WTC11 (cell line): ENCODE data around the gene ERBB2. TPM values are rescaled to one million over a fixed set of nuclear protein-coding genes. Genes with fewer than 3 reads are reported as not detected.

ENCODE experiments used
- ATAC-seq: fragments of 200-7000 bp; cut with Tn5 transposase; 2 replicates; pipeline ENCODE4 v1.10.0; 2021; ENCODE audit warnings: mild to moderate bottlenecking, moderate library complexity
- CTCF ChIA-PET: fragments of 300-600 bp; sonication (Branson Sonifier 250); formaldehyde crosslinking; loops from one replicate; lab custom pipeline; 2021; ENCODE audit warnings: antibody characterized with exemption; lab: Charles Lee
- POLR2A ChIA-PET: fragments of 350-600 bp; sonication (Branson Sonifier 250); formaldehyde crosslinking; loops from one replicate; lab custom pipeline; 2021; ENCODE audit warnings: antibody characterized with exemption; lab: Charles Lee
- DNase-seq: peaks from one replicate; pipeline ENCODE4 v3.0.0; 2021; ENCODE audit warnings: low spot score
- H3K27ac Mint-ChIP-seq: 2 replicates; pipeline ENCODE4 v1.8.0; 2021; ENCODE audit warnings: mixed read lengths
- H3K27me3 Mint-ChIP-seq: 2 replicates; pipeline ENCODE4 v1.8.0; 2021; ENCODE audit warnings: low read depth, mild to moderate bottlenecking, moderate library complexity, mixed read lengths
- H3K36me3 Mint-ChIP-seq: 2 replicates; pipeline ENCODE4 v1.8.0; 2021; ENCODE audit warnings: mixed read lengths
- H3K4me1 Mint-ChIP-seq: 2 replicates; pipeline ENCODE4 v1.8.0; 2022; ENCODE audit warnings: mixed read lengths
- H3K4me3 Mint-ChIP-seq: 2 replicates; pipeline ENCODE4 v1.8.0; 2021; ENCODE audit warnings: mild to moderate bottlenecking, moderate library complexity, mixed read lengths
- H3K9me3 Mint-ChIP-seq: 2 replicates; pipeline ENCODE4 v1.8.0; 2021; ENCODE audit warnings: mixed read lengths
- ATF1 ChIP-seq: sonication (generic); formaldehyde crosslinking; IDR thresholded peaks from 2 replicates; pipeline ENCODE4 v1.8.1; 2023; ENCODE audit warnings: mild to moderate bottlenecking, moderate library complexity, missing genetic modification reagents
- ATF2 ChIP-seq: sonication (generic); formaldehyde crosslinking; IDR thresholded peaks from 2 replicates; pipeline ENCODE4 v1.8.1; 2022; ENCODE audit warnings: low read depth, missing genetic modification reagents, borderline replicate concordance
- CREM ChIP-seq: sonication (generic); formaldehyde crosslinking; IDR thresholded peaks from 2 replicates; pipeline ENCODE4 v1.8.1; 2022; ENCODE audit warnings: mild to moderate bottlenecking, missing genetic modification reagents, moderate library complexity
- E2F5 ChIP-seq: sonication (generic); formaldehyde crosslinking; IDR thresholded peaks from 2 replicates; pipeline ENCODE4 v1.8.1; 2022; ENCODE audit warnings: mild to moderate bottlenecking, moderate library complexity, missing genetic modification reagents
- ELF4 ChIP-seq: sonication (generic); formaldehyde crosslinking; IDR thresholded peaks from 2 replicates; pipeline ENCODE4 v1.8.1; 2022; ENCODE audit warnings: low read depth, mild to moderate bottlenecking, moderate library complexity, missing genetic modification reagents
- FOXJ3 ChIP-seq: sonication (generic); formaldehyde crosslinking; IDR thresholded peaks from 2 replicates; pipeline ENCODE4 v1.9.0; 2021; ENCODE audit warnings: missing genetic modification reagents, mild to moderate bottlenecking, borderline replicate concordance
- IRF2 ChIP-seq: sonication (generic); formaldehyde crosslinking; IDR thresholded peaks from 2 replicates; pipeline ENCODE4 v1.8.0; 2022; ENCODE audit warnings: low read depth, missing genetic modification reagents, borderline replicate concordance
- JAZF1 ChIP-seq: fragments of 250-450 bp; sonication (Bioruptor Pico); IDR thresholded peaks from 2 replicates; pipeline ENCODE4 v1.9.0; 2021; ENCODE audit warnings: moderate library complexity, mild to moderate bottlenecking, inconsistent platforms
- PRDM15 ChIP-seq: sonication (generic); formaldehyde crosslinking; IDR thresholded peaks from 2 replicates; pipeline ENCODE4 v1.8.0; 2022; ENCODE audit warnings: missing genetic modification reagents
- RORB ChIP-seq: fragments of 250-450 bp; sonication (Bioruptor Pico); IDR thresholded peaks from 2 replicates; pipeline ENCODE4 v1.9.0; 2021; ENCODE audit warnings: mild to moderate bottlenecking
- TEAD1 ChIP-seq: sonication (generic); formaldehyde crosslinking; IDR thresholded peaks from 2 replicates; pipeline ENCODE4 v1.8.0; 2022; ENCODE audit warnings: mild to moderate bottlenecking, missing genetic modification reagents
- TP53 ChIP-seq: sonication (generic); formaldehyde crosslinking; IDR thresholded peaks from 2 replicates; pipeline ENCODE4 v1.8.1; 2023; ENCODE audit warnings: mild to moderate bottlenecking, missing genetic modification reagents
- ZBTB43 ChIP-seq: sonication (generic); formaldehyde crosslinking; IDR thresholded peaks from 2 replicates; pipeline ENCODE4 v1.8.1; 2023; ENCODE audit warnings: mild to moderate bottlenecking, missing genetic modification reagents
- ZNF263 ChIP-seq: sonication (generic); formaldehyde crosslinking; IDR thresholded peaks from 2 replicates; pipeline ENCODE4 v1.8.1; 2022; ENCODE audit warnings: low read depth, mild to moderate bottlenecking, moderate library complexity, missing genetic modification reagents
- ZNF317 ChIP-seq: sonication (generic); formaldehyde crosslinking; IDR thresholded peaks from 2 replicates; pipeline ENCODE4 v1.8.1; 2023; ENCODE audit warnings: low read depth, mild to moderate bottlenecking, moderate library complexity, missing genetic modification reagents, borderline replicate concordance
- ZNF423 ChIP-seq: fragments of 250-450 bp; sonication (Bioruptor Pico); IDR thresholded peaks from 2 replicates; pipeline ENCODE4 v2.1.2; 2022; ENCODE audit warnings: mild to moderate bottlenecking, moderate library complexity
- ZSCAN18 ChIP-seq: fragments of 250-450 bp; sonication (Bioruptor Pico); IDR thresholded peaks from 2 replicates; pipeline ENCODE4 v2.1.2; 2022; ENCODE audit warnings: mild to moderate bottlenecking, moderate library complexity
- total RNA-seq: library from RNA; stranded (reverse); gene quantifications from 3 replicates; pipeline ENCODE4 v1.2.3, GENCODE V29; 2021
- TF ChIP-seq, protein P1 (sequence below): sonication (generic); formaldehyde crosslinking; IDR thresholded peaks from 2 replicates; pipeline ENCODE4 v1.8.0; 2023; ENCODE audit warnings: missing genetic modification reagents

ERBB2 gene
- total RNA-seq, 1 experiment from 2014 or later: 209 TPM

DNA sequence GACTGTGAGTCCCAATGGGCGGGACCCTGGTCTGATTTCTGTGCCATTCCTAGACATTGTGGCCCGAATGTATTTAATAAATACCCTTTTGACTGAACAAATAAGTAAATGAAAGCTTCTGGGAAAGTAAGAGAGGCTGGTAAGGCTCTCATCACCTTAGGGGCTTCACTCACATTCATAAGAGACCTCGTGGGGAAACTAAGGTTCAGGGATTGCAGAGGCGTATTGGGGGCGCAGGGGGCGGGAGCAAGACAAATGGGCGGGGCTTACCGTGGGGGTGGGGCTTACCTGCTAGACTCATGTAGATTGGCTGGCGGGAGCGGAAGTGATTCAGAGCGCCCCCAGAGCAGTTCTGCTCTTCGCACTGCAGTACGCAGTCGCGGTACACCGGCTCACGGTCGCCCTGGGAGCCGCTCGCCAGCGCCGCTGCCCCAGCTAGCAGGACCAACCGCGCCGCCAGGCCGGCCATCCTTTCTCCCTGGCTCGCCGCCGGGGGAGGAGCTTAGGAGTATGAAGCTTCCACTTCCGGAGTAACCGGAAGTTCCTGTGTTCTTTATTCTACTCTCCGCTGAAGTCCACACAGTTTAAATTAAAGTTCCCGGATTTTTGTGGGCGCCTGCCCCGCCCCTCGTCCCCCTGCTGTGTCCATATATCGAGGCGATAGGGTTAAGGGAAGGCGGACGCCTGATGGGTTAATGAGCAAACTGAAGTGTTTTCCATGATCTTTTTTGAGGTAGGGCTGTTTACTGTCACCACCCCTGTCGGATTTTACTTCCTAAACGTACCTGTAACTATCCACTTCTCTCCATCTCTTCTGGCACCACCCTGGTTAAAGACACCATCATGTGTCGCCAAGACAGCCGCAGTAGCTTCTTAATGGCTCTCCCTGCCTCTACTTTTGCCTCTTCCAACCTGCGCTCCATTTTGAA, 12.1 kb upstream of the ERBB2 start, which contains the start of gene PGAP3 (continued):
- TF ChIP-seq ATF2 (CRISPR knock-in tag) (no peak), ZBTB43 (CRISPR knock-in tag) (peak; percentile 31; the same call in 1 of the 2 replicates)

GRCh38 chr17:39688475-39688835, 11.4 kb upstream of the ERBB2 start:
- POLR2A ChIA-PET: interaction anchor here (0.7 to 2.8 kb wide), 11 partner anchors 8 to 227 kb away, joined by 3 to 25 read pairs (median 3); partner anchors contain the start of genes CDK12 and ERBB2
- no peaks in the 10 kb centered on the region for H3K9me3 Mint-ChIP-seq
- TF ChIP-seq CREM (CRISPR knock-in tag) (no peak), JAZF1 (no peak), FOXJ3 (CRISPR knock-in tag) (no peak), TP53 (no peak), ZBTB43 (CRISPR knock-in tag) (no peak), ATF2 (CRISPR knock-in tag) (no peak), PRDM15 (CRISPR knock-in tag) (no peak), ZNF263 (no peak), ZNF317 (CRISPR knock-in tag) (no peak), IRF2 (CRISPR knock-in tag) (no peak), ATF1 (no peak), E2F5 (no peak), RORB (CRISPR knock-in tag) (no peak), ELF4 (no peak), ZSCAN18 (no peak), ZNF423 (CRISPR knock-in tag) (no peak), TEAD1 (CRISPR knock-in tag) (no peak)
- TF ChIP-seq, protein P1, sequence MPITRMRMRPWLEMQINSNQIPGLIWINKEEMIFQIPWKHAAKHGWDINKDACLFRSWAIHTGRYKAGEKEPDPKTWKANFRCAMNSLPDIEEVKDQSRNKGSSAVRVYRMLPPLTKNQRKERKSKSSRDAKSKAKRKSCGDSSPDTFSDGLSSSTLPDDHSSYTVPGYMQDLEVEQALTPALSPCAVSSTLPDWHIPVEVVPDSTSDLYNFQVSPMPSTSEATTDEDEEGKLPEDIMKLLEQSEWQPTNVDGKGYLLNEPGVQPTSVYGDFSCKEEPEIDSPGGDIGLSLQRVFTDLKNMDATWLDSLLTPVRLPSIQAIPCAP: no peak
- H3K27me3 Mint-ChIP-seq: no peaks in the 10 kb centered on the region
- no peak for DNase-seq
- CTCF ChIA-PET: interaction anchor here (0.7 to 3.1 kb wide), 17 partner anchors 8 to 112 kb away, joined by 3 to 29 read pairs (median 11); partner anchors contain the start of genes ERBB2 and MIEN1
- H3K4me1 Mint-ChIP-seq: peaks cover 40% of the 10 kb centered on the region
- no peak for ATAC-seq
- H3K36me3 Mint-ChIP-seq: peaks cover 4% of the 10 kb centered on the region
- peak overlapping the region; percentile 82 for H3K4me3 Mint-ChIP-seq
- H3K27ac Mint-ChIP-seq: peak overlapping the region; percentile 93
